ENCODE data around the gene SAA2.

GRCh38 chr11:18243783-18244362, 4.6 kb downstream of the SAA2 start:
- TF ChIP-seq CTCF (IDR thresholded peaks at IDR 0.05; ENCODE audit: low read depth, low read length) (peak; percentile 65), POLR2A (IDR thresholded peaks at IDR 0.05; ENCODE audit: extremely low read depth, insufficient read length) (no peak)

Measured in NB4 (cell line).